ENCODE data around the gene CBLL1. TPM values are rescaled to one million over a fixed set of nuclear protein-coding genes. Genes with fewer than 3 reads are reported as not detected.

Gene CBLL1
- polyA plus RNA-seq, 3 donors = 29.8 to 34.0 (median 31.8) TPM

GRCh38 chr7:107809179-107809578 lies 65.2 kb downstream of the CBLL1 start:
- DNase-seq (ENCODE audit: low read depth in 3 of 3, low spot score in 2 of 3) = no peak

GRCh38 chr7:107810626-107811025 lies 66.7 kb downstream of the CBLL1 start:
- DNase-seq (ENCODE audit: low read depth in 3 of 3, low spot score in 2 of 3) = no peak

Other genes with a start within 250 kb of the CBLL1 start
- gene COG5, start 180.2 kb upstream of the CBLL1 start, polyA plus RNA-seq (ENCODE audit: insufficient read length in 3 of 3) = 10 to 100 TPM; 31.1 to 44.2 (median 33.2) TPM
- 10 to 100 TPM; 15.1 to 17.2 (median 16.3) TPM for gene DUS4L, start 180.2 kb upstream of the CBLL1 start, polyA plus RNA-seq (ENCODE audit: insufficient read length in 3 of 3)
- gene BCAP29, start 163.9 kb upstream of the CBLL1 start, polyA plus RNA-seq (ENCODE audit: insufficient read length in 3 of 3) = 10 to 100 TPM; 48.0 to 58.6 (median 55.3) TPM
- 1 to 10 TPM; 3.3 to 7.9 (median 3.5) TPM for gene SLC26A4, start 83.3 kb upstream of the CBLL1 start, polyA plus RNA-seq (ENCODE audit: insufficient read length in 3 of 3)
- gene SLC26A3, start 59.1 kb downstream of the CBLL1 start, polyA plus RNA-seq (ENCODE audit: insufficient read length in 3 of 3) = under 1 TPM; 0.19 to 0.40 (median 0.38) TPM
- 100 to 1,000 TPM; 131 to 138 (median 135) TPM for gene DLD, start 147.0 kb downstream of the CBLL1 start, polyA plus RNA-seq (ENCODE audit: insufficient read length in 3 of 3)

Data from right renal cortex interstitium (tissue), 3 donors.